HepG2 (cell line): ENCODE results near the gene SART1. TPM values are rescaled to one million over a fixed set of nuclear protein-coding genes. Genes with fewer than 3 reads are reported as not detected.
A peak's percentile ranks its signal among the peaks of the same experiment; 100 is the strongest.

Source experiments
- ATAC-seq: fragments of 200-7000 bp; cut with Tn5 transposase; 3 replicates; pipeline ENCODE4 v1.9.1; 2020; ENCODE audit warnings: mild to moderate bottlenecking, moderate library complexity
- BruUV-seq: library from RNA; stranded (reverse); fragments of 400-500 nt; replicated peaks from 2 replicates; lab custom pipeline; 2021; lab: Mats Ljungman, UMichigan
- CTCF ChIA-PET: fragments of 300-600 bp; formaldehyde crosslinking; extraction: SDS; loops from one replicate; lab custom pipeline; 2021; ENCODE audit warnings: low total read pairs, inconsistent platforms, low intra/inter-chr PET ratio; lab: Yijun Ruan, JAX
- POLR2A ChIA-PET: fragments of 350-600 bp; sonication (Branson Sonifier 250); formaldehyde crosslinking; loops from one replicate; lab custom pipeline; 2020; ENCODE audit warnings: antibody characterized with exemption, inconsistent platforms; lab: Yijun Ruan, JAX
- DNase-seq: peaks from one replicate; pipeline ENCODE4 v3.0.0-alpha.2; 2015; ENCODE audit warnings: low spot score
- FAIRE-seq: peaks from 3 replicates; lab custom pipeline; 2011; peaks lifted over from hg19 to GRCh38; lab: Jason Lieb, UNC
- H2AFZ ChIP-seq: one replicate; pipeline ENCODE4 v1.6.1; 2011; ENCODE audit warnings: low read length, inconsistent platforms
- H3K27ac ChIP-seq: fragments of 300-600 bp; 3 replicates; pipeline ENCODE4 v1.8.0; 2011; ENCODE audit warnings: mixed run types, mild to moderate bottlenecking, mixed read lengths, low read length, inconsistent platforms; ENCODE audit not compliant: insufficient read depth; ENCODE audit errors: extremely low read length
- H3K27me3 ChIP-seq, 2 experiments: fragments of 200-600 bp in 1 of 2; 2 replicates in 1 of 2; 3 replicates in 1 of 2; pipeline versions ENCODE4 v1.6.0 to v1.8.0; 2011; ENCODE audit warnings: low read length in 2 of 2, mild to moderate bottlenecking in 2 of 2, moderate library complexity in 2 of 2, inconsistent platforms in 1 of 2; ENCODE audit not compliant: insufficient read depth in 2 of 2, control insufficient read depth in 1 of 2
- H3K36me3 ChIP-seq, 2 experiments: fragments of 200-600 bp in 1 of 2; replicated peaks in 1 of 2; 2 replicates in 1 of 2; 3 replicates in 1 of 2; pipeline versions ENCODE4 v1.5.1 to v1.8.0; 2011; ENCODE audit warnings: low read length in 2 of 2, inconsistent platforms in 1 of 2; ENCODE audit not compliant: insufficient read depth in 2 of 2, control insufficient read depth in 1 of 2
- H3K4me1 ChIP-seq: 2 replicates; pipeline ENCODE4 v1.5.1; 2012; ENCODE audit warnings: low read length, inconsistent platforms; ENCODE audit not compliant: insufficient read depth
- H3K4me2 ChIP-seq: 2 replicates; pipeline ENCODE4 v1.6.0; 2011; ENCODE audit warnings: low read depth, low read length, inconsistent platforms
- H3K4me3 ChIP-seq, 3 experiments: fragments of 200-600 bp in 1 of 3; sonication (generic), shearing (Covaris generic) in 1 of 3; replicated peaks in 1 of 3; 2 replicates each; pipeline ENCODE4 v1.5.1; 2011 to 2016; ENCODE audit warnings: low read length in 3 of 3, inconsistent platforms in 2 of 3, low read depth in 2 of 3, mild to moderate bottlenecking in 2 of 3, control low read depth in 1 of 3, mixed read lengths in 1 of 3; ENCODE audit not compliant: insufficient read depth in 1 of 3
- H3K79me2 ChIP-seq: one replicate; pipeline ENCODE4 v1.6.1; 2011; ENCODE audit warnings: low read length, inconsistent platforms; ENCODE audit not compliant: insufficient read depth
- H3K9ac ChIP-seq: 2 replicates; pipeline ENCODE4 v1.6.0; 2011; ENCODE audit warnings: mild to moderate bottlenecking, low read depth, low read length, inconsistent platforms; ENCODE audit not compliant: insufficient read depth
- H3K9me3 ChIP-seq: 2 replicates; pipeline ENCODE4 v1.5.1; 2012; ENCODE audit warnings: mild to moderate bottlenecking, low read length
- H4K20me1 ChIP-seq: 2 replicates; pipeline ENCODE4 v1.6.0; 2011; ENCODE audit warnings: inconsistent platforms, mild to moderate bottlenecking, low read length, moderate library complexity; ENCODE audit not compliant: insufficient read depth
- AGO2 ChIP-seq: fragments of 200-400 bp; formaldehyde crosslinking; optimal IDR thresholded peaks from 2 replicates; pipeline ENCODE3; 2017; ENCODE audit warnings: mild to moderate bottlenecking, low read depth, low read length, moderate library complexity
- KAT8 ChIP-seq: IDR thresholded peaks from 2 replicates; pipeline ENCODE4 v1.6.1; 2016; ENCODE audit warnings: missing genetic modification reagents, missing compliant biosample characterization
- ZMAT5 ChIP-seq: sonication (generic); formaldehyde crosslinking; IDR thresholded peaks from 2 replicates; pipeline ENCODE4 v1.5.0; 2020; ENCODE audit warnings: mild to moderate bottlenecking, low read depth, missing genetic modification reagents, borderline replicate concordance
- ZSCAN9 ChIP-seq: IDR thresholded peaks from 2 replicates; pipeline ENCODE4 v1.6.1; 2016; ENCODE audit warnings: borderline replicate concordance
- WGBS: methylation state at CpG from one replicate; pipeline ENCODE4 v1.1.6; 2017; ENCODE audit warnings: low lambda C conversion rate; 5-methylcytosine and 5-hydroxymethylcytosine counted together
- in situ Hi-C: cut with HindIII; loops from 2 replicates; pipeline ENCODE4 v1.10.0; 2017; ENCODE audit warnings: low pct_unique_long_range_greater_than_20kb; ENCODE audit not compliant: extremely low pct_ligation_motif_present
- intact Hi-C: fragments of 100-400 bp; cut with micrococcal nuclease; formaldehyde crosslinking; loops from one replicate; pipeline ENCODE4 v1.10.0; 2022; ENCODE audit not compliant: unreplicated experiment
- polyA plus RNA-seq, 8 experiments: library from polyadenylated mRNA; depleted of rRNA in 3 of 8; stranded (reverse) in 7 of 8; unstranded in 1 of 8; fragments of >200 nt; fragmentation: Illumina TruSeq in 4 of 8; extraction: Trizol in 4 of 8; gene quantifications; 2 replicates each; pipeline versions ENCODE4 v1.2.1 to v1.2.3, GENCODE V29; 2011 to 2016; ENCODE audit warnings: low read depth in 4 of 8, missing spikeins in 1 of 8, mixed read lengths in 1 of 8; ENCODE audit not compliant: insufficient read depth in 1 of 8
- total RNA-seq, 5 experiments: library from RNA; depleted of rRNA; stranded (reverse); fragments of >200 nt; fragmentation: Illumina TruSeq; extraction: Trizol; gene quantifications; 2 replicates each; pipeline ENCODE4 v1.2.3, GENCODE V29; 2016; ENCODE audit warnings: low read depth in 1 of 5

Gene SART1
- total and polyA plus RNA-seq, 2 of the 13 experiments (the other 11 are each of a cell fraction or from before 2014, with no cell fraction given) = 11.3 to 22.5 TPM

GRCh38 chr11:66004186-66004585 lies 42.7 kb downstream of the SART1 start:
- Histone ChIP-seq H3K4me1 (peaks cover 44% of the 10 kb centered on the region), H4K20me1 (no peaks in the 10 kb centered on the region), H3K27ac (no peak overlapping the region), H3K27me3 (no peaks in the 10 kb centered on the region; a peak in 2 of 5 replicates), H3K79me2 (peaks cover 31% of the 10 kb centered on the region), H3K4me3 (no peak overlapping the region), H3K9me3 (no peaks in the 10 kb centered on the region), H3K4me2 (no peak overlapping the region), H2AFZ (no peak overlapping the region), H3K9ac (no peak overlapping the region), H3K36me3 (peaks cover 8 to 19% of the 10 kb centered on the region in 2 experiments)
- TF ChIP-seq KAT8 (CRISPR knock-in tag) = no peak
- TF ChIP-seq ZSCAN9 (CRISPR knock-in tag) = no peak
- POLR2A ChIA-PET = interaction anchor here (0.9 kb wide), 1 partner anchor 18 kb away, joined by 3 read pairs; no protein-coding TSS in a partner anchor
- DNase-seq (no peak), ATAC-seq (no peak), FAIRE-seq (no peak)
- in situ Hi-C loops = no loop called here
- CTCF ChIA-PET = no interaction called here
- WGBS = 79% methylated on average over 4 of the region's 4 CpGs
- intact Hi-C loops = no loop called here
- BruUV-seq = no TSS peak

GRCh38 chr11:66006134-66006890 lies 44.8 kb downstream of the SART1 start:
- Histone ChIP-seq H3K9me3 (no peaks in the 10 kb centered on the region), H3K27ac (no peak overlapping the region), H3K27me3 (peaks cover 2 to 14% of the 10 kb centered on the region in 2 experiments; a peak in 4 of 5 replicates), H3K4me2 (no peak overlapping the region), H2AFZ (no peak overlapping the region), H3K9ac (no peak overlapping the region), H3K36me3 (peaks cover 1 to 7% of the 10 kb centered on the region in 2 experiments; a peak in 3 of 5 replicates), H3K4me1 (peaks cover 31% of the 10 kb centered on the region), H4K20me1 (no peaks in the 10 kb centered on the region), H3K79me2 (peaks cover 17% of the 10 kb centered on the region), H3K4me3 (no peak overlapping the region)
- no peak for FAIRE-seq
- intact Hi-C loops = no loop called here
- POLR2A ChIA-PET = no interaction called here
- TF ChIP-seq AGO2 (peak; percentile 55), ZMAT5 (CRISPR knock-in tag) (no peak)
- DNase-seq = no peak
- CTCF ChIA-PET = no interaction called here
- 91% methylated on average over 10 of the region's 13 CpGs for WGBS
- no TSS peak for BruUV-seq
- in situ Hi-C loops = no loop called here
- no peak for ATAC-seq
